ENCODE results near the gene CRYGA. TPM values are rescaled to one million over a fixed set of nuclear protein-coding genes. Genes with fewer than 3 reads are reported as not detected.

The CRYGA gene
- total RNA-seq, 1 experiment from 2014 or later, result not detected

GRCh38 chr2:208129744-208130711 is 33.4 kb downstream of the CRYGA start, which contains the start of gene CRYGC:
Gene CRYGC, minus strand, starts transcription at chr2:208129828. Its CDS starts 36 bp downstream, at chr2:208129792.
- no peak within 1 kb of the TSS for H3K27ac Mint-ChIP-seq
- ChIA-PET CTCF (interaction anchor here (1.2 to 1.3 kb wide), 2 partner anchors 18 to 45 kb away, joined by 3 read pairs; no protein-coding TSS in a partner anchor), POLR2A (no interaction called here)
- peaks cover 7% of the 10 kb centered on the region for H3K9me3 Mint-ChIP-seq
- H3K36me3 Mint-ChIP-seq, result no peaks in the 10 kb centered on the region
- no peak for TF ChIP-seq ZNF317 (CRISPR knock-in tag; IDR thresholded peaks at IDR 0.05; ENCODE audit: borderline replicate concordance, low read depth)
- TF ChIP-seq, protein P1, sequence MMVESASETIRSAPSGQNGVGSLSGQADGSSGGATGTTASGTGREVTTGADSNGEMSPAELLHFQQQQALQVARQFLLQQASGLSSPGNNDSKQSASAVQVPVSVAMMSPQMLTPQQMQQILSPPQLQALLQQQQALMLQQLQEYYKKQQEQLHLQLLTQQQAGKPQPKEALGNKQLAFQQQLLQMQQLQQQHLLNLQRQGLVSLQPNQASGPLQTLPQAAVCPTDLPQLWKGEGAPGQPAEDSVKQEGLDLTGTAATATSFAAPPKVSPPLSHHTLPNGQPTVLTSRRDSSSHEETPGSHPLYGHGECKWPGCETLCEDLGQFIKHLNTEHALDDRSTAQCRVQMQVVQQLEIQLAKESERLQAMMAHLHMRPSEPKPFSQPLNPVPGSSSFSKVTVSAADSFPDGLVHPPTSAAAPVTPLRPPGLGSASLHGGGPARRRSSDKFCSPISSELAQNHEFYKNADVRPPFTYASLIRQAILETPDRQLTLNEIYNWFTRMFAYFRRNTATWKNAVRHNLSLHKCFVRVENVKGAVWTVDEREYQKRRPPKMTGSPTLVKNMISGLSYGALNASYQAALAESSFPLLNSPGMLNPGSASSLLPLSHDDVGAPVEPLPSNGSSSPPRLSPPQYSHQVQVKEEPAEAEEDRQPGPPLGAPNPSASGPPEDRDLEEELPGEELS (CRISPR knock-in tag; IDR thresholded peaks at IDR 0.05), result no peak
- no peak for TF ChIP-seq ZNF396 (CRISPR knock-in tag; IDR thresholded peaks at IDR 0.05; ENCODE audit: borderline replicate concordance)
- no peak for TF ChIP-seq USF2 (CRISPR knock-in tag; IDR thresholded peaks at IDR 0.05)
- TF ChIP-seq ZNF425 (CRISPR knock-in tag; conservative IDR thresholded peaks at IDR 0.05), result no peak
- no peak for TF ChIP-seq NR3C1 (CRISPR knock-in tag; conservative IDR thresholded peaks at IDR 0.05; ENCODE audit: low read depth)
- TF ChIP-seq PREB (CRISPR knock-in tag; IDR thresholded peaks at IDR 0.05; ENCODE audit: borderline replicate concordance), result no peak
- TF ChIP-seq GTF2I (CRISPR knock-in tag; conservative IDR thresholded peaks at IDR 0.05), result no peak
- TF ChIP-seq ZNF232 (CRISPR knock-in tag; IDR thresholded peaks at IDR 0.05), result no peak
- no peak for TF ChIP-seq SMAD4 (CRISPR knock-in tag; IDR thresholded peaks at IDR 0.05)
- TF ChIP-seq GRHL2 (CRISPR knock-in tag; IDR thresholded peaks at IDR 0.05; ENCODE audit: insufficient replicate concordance, severe bottlenecking), result no peak
- TF ChIP-seq CREB1 (CRISPR knock-in tag; IDR thresholded peaks at IDR 0.05), result no peak
- no peak for TF ChIP-seq ZSCAN18 (CRISPR knock-in tag; IDR thresholded peaks at IDR 0.05)
- no peak for TF ChIP-seq TEAD4 (CRISPR knock-in tag; IDR thresholded peaks at IDR 0.05)
- no peak for TF ChIP-seq SMAD3 (CRISPR knock-in tag; IDR thresholded peaks at IDR 0.05; ENCODE audit: borderline replicate concordance)
- TF ChIP-seq ZNF263 (CRISPR knock-in tag; IDR thresholded peaks at IDR 0.05; ENCODE audit: low read depth), result no peak
- no peak within 1 kb of the TSS for H3K4me3 Mint-ChIP-seq
- no peaks in the 10 kb centered on the region; the same call in 1 of the 2 replicates for H3K27me3 Mint-ChIP-seq (ENCODE audit: low read depth)
- peaks cover 7% of the 10 kb centered on the region for H3K4me1 Mint-ChIP-seq
- ATAC-seq (peak; percentile 28; the same call in 1 of the 2 replicates), DNase-seq (ENCODE audit: low spot score) (no peak)
